Measurements from ENCODE around the gene HLA-DRB5.
"Not testable (repeated sequence)": the region's sequence is repeated elsewhere in the genome, so short reads cannot be mapped to it uniquely, and the experiment has no call there.

The HLA-DRB5 gene

DNA sequence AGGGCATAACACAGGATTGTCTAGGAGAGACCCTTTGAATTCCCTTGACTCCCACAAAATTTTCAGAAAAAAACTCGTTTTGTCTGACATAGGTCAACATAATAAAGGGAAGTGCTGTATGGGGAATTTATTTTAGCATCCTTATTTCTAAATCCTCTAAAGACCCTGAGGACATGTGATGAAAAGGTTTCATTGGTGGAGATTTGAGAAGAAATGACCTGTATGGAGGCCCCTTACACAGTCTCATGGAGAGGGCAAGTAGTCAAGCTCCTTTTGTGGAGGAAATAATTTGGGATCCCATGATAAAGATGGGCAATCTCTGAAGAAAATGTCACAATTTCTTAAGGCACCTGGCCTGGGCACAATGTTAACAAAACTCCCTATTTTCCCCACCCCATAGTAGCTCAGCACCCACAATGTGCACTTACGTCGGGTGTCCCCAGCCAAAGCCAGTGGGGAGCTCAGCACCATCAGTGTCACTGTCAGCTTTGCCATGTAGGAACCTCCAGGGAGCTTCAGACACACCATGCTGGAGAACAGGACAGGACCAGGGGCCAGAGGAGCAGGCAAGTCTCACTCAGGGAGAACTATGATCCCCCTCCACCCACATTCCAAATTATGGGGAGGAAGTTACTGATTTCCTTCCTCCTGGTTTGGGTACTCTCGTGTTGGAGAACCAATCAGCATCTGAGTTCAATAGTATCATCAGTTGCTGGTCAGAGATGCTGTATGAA lies at the start of gene HLA-DRB5:
TSS of gene HLA-DRB5 (minus strand) at position 591 of the 734 bp plus-strand sequence. CDS start at position 528, 63 bp downstream.
- no peak for DNase-seq

DNA sequence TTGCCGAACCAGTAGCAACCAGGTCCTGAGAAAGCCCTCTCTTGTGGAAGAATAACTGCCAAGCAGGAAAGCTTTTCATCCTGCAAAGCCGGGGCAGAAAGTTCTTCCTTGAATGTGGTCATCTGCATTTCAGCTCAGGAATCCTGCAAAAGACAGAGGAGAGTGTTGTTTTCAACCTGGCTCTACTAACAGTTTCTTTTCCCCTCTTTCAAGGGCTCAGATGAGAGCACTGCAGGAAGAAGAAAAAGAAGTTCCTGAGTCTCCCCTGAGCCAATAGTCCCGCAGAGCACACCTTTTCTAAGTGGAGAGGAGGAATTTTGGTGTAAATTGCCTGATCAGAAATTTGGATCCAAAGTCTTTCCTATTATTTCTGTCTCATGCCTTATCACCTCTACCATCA lies 48.9 kb upstream of the HLA-DRB5 start:
- DNase-seq: no peak

GRCh38 chr6:32577493-32577892 lies 47.4 kb upstream of the HLA-DRB5 start:
- not testable (repeated sequence) for DNase-seq

DNA sequence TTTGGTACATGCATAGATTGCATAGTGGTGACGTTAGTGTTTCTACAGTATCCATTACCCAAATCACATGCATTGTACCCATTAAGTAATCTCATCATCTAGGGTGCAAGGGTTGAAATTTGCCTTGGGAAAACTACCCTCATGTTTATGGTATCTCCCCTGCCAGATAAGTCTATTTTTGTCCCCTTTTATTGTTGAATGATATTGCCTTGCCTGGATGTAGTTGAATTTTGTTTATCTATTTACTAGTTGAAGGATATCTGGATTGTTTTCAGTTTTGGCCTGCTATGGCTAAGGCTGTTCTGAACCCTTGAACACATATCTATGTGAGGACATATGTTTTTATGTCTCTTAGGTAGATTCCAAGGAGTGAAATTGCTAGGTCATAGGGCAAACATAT lies 46.2 kb upstream of the HLA-DRB5 start:
- no peak for DNase-seq

DNA sequence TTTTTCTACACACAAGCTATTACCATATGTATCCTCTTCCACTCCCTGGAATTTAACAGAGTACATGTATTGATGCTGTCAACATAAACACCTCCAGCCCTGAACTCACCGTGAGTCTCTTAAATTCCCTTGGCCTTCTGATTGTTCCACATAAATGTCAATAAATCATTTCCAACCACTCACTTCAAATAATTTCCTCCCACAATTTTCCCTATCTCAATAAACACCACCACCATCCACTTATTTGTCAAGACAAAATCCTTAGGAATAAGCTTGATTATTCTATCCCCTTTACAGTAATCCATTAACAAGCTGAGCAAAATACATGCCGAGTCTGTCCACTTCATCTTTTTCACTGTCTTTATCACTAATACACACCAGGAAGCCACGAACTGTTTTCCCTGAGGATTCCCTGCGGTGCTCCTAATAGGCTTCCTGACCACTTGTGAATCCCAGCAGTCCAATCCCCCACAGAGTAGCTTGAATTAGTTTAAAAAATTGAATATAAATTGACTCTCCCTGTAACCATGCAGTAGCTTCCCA lies 40.3 kb upstream of the HLA-DRB5 start:
- DNase-seq: no peak

DNA sequence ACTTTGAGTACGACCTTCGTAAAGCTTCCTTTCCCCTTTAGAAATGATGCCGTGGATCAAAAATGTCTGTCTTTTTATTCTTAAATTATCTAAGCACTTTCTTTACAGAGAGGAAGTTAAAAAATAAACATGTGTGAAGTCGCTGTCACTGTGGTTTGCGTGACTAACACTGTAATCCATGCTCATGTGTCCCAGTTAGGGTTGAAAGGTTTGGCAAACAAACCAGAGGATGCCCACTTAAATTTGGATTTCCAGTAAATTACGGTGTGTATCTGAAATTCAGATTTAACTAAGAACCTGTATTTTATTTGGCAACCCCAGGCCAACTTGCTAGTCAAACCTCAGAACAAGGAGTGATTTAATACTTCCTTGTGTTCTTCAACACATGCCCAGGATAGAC lies 38.5 kb upstream of the HLA-DRB5 start:
- DNase-seq: no peak

- no peak for DNase-seq
Observed at GRCh38 chr6:32566957-32567356, 36.9 kb upstream of the HLA-DRB5 start.

DNA sequence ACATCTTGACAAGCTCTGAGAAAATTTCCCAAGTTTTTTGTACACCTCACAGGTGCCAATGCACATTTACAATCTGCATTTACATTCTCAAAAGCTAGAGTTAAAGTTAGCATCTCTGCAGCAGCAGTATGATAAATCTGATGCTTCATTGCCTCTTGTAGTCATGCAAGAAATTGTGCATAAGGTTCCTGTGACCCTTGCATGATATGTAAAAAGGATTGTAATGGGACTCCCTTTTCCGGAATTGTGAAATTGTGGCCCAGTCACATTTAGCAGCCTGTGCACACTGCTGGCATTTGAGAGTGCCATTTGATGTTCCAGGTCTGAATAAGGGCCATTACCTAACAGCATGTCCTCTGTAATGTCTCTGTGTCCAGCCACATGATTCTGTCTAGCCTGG lies 35.4 kb upstream of the HLA-DRB5 start:
- DNase-seq: no peak

- no peak for DNase-seq
Observed at GRCh38 chr6:32562940-32563339, 32.9 kb upstream of the HLA-DRB5 start.

GRCh38 chr6:32559747-32560146 lies 29.7 kb upstream of the HLA-DRB5 start:
- DNase-seq: no peak

DNA sequence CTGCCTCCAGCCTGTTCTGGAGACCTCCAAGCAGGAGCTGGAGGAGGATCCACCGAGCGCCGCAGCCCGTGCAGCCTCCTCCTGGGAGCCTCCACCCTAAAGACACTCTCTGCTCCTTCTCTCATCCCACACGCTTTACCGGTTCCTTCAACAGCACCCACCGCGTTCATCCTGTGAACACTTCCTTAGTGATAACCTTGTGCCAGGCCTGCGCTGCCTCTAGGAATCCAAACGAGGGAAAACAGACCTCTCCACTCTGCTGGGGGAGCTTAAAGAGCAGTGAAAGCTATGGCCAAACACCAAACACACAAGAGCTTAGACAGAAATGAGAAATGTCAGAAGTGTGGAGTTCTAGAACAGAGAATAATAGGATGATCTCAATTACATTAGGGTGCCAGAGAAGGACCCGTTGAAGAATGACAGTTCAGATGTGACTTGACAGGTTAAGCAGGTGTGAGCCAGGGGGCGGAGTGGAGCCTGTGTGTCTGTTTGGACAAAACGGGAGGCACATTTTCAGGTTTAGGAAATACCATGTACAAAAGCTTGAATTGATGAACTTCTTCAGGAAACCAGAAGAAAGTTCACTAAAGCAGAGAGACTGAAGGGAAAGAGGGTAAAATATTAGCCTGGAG lies 28.5 kb upstream of the HLA-DRB5 start:
- no peak for DNase-seq

- no peak for DNase-seq
Observed at GRCh38 chr6:32554116-32554965, 24.3 kb upstream of the HLA-DRB5 start.

- no peak for DNase-seq
Observed at GRCh38 chr6:32553037-32553742, 23.1 kb upstream of the HLA-DRB5 start.

- DNase-seq: no peak
Observed at GRCh38 chr6:32551410-32551809, 21.3 kb upstream of the HLA-DRB5 start.

- DNase-seq: no peak
Observed at GRCh38 chr6:32539839-32540238, 9.8 kb upstream of the HLA-DRB5 start.

GRCh38 chr6:32530431-32530793 lies 325 bp upstream of the HLA-DRB5 start:
- DNase-seq: not testable (repeated sequence)

GRCh38 chr6:32522302-32523047 lies 7.6 kb downstream of the HLA-DRB5 start:
- DNase-seq: no peak

DNA sequence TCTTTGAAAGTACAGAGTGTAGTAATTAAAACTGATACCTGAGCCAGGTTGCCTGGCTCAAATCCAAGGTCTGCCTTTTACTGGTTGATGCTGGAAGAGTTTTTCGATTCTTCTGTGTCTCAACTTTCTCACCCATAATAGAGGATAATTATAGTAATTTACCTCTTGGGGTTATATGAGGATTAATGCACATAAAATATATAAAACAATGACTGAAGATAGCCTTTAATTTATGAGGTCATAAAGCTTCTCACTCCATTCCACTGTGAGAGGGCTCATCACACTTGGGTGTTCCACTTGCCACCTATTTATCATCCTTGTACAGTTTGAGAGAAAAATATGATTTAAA lies 10.2 kb downstream of the HLA-DRB5 start:
- no peak for DNase-seq

GRCh38 chr6:32519118-32519909 lies 10.8 kb downstream of the HLA-DRB5 start:
- no peak for DNase-seq

GRCh38 chr6:32517654-32518445 lies 12.2 kb downstream of the HLA-DRB5 start:
- no peak for DNase-seq
